Measurements from ENCODE around the gene BRCC3. TPM values are rescaled to one million over a fixed set of nuclear protein-coding genes. Genes with fewer than 3 reads are reported as not detected.
A peak's percentile ranks its signal among the peaks of the same experiment; 100 is the strongest.

The BRCC3 gene
- 18.9 to 19.2 TPM (median 19.0 TPM) in 3 replicates for total RNA-seq

DNA sequence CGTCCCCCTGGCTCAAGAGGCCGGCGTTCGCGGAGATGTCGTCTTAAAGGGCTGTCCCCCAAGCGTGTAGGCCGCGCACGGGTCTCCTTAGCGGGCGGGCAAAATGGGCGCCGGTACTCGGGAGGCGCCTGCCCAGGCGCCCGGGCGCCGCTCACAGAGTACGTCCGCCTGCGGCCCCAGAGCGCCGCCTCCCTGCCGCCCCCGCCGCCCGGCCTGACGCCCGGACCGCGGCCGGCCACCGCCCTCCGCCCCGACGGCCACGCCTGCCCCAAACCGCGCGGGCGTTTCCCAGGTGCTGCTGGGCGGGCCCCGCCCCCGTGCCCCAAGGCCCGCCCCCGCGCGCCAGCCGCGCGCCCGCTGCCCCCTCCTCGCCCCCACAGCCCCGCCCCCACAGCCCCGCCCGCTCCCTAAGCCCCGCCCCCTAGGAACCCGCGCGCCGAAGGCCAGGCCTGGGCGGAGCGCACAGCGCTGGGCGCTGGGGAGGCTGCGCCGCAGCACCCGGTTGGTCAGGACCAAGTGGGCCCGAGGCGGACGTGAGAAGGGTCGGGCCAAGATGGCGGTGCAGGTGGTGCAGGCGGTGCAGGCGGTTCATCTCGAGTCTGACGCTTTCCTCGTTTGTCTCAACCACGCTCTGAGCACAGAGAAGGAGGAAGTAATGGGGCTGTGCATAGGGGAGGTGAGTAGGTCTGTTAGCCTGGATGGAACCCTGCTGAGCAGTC, at the start of gene BRCC3, which contains the start of the genes CMC4 and MTCP1:
Gene BRCC3 (plus strand): TSS at position 534 of the 719 bp plus-strand sequence. CDS start 20 bp downstream, at position 554.
Gene CMC4 (minus strand): TSS at position 162 of the 719 bp plus-strand sequence. CDS start 7,113 bp downstream, outside the sequence.
Gene MTCP1 (minus strand): TSS at position 162 of the 719 bp plus-strand sequence. CDS start 5,126 bp downstream, outside the sequence.
- peak within 1 kb of the TSS; percentile 86 for H3K4me3 Mint-ChIP-seq
- TF ChIP-seq, protein P1, sequence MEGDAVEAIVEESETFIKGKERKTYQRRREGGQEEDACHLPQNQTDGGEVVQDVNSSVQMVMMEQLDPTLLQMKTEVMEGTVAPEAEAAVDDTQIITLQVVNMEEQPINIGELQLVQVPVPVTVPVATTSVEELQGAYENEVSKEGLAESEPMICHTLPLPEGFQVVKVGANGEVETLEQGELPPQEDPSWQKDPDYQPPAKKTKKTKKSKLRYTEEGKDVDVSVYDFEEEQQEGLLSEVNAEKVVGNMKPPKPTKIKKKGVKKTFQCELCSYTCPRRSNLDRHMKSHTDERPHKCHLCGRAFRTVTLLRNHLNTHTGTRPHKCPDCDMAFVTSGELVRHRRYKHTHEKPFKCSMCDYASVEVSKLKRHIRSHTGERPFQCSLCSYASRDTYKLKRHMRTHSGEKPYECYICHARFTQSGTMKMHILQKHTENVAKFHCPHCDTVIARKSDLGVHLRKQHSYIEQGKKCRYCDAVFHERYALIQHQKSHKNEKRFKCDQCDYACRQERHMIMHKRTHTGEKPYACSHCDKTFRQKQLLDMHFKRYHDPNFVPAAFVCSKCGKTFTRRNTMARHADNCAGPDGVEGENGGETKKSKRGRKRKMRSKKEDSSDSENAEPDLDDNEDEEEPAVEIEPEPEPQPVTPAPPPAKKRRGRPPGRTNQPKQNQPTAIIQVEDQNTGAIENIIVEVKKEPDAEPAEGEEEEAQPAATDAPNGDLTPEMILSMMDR (IDR thresholded peaks at IDR 0.05; ENCODE audit: unreplicated experiment), result no peak
- peak within 1 kb of the TSS; percentile 90 for H3K27ac Mint-ChIP-seq
- H3K36me3 Mint-ChIP-seq, result peaks cover 11% of the 10 kb centered on the region
- peaks cover 18% of the 10 kb centered on the region for H3K4me1 Mint-ChIP-seq
- no peaks in the 10 kb centered on the region for H3K27me3 Mint-ChIP-seq (ENCODE audit: low read depth)
- peaks cover 22% of the 10 kb centered on the region for H3K9me3 Mint-ChIP-seq
- peak; percentile 66 to 70 for DNase-seq (ENCODE audit: low spot score in 2 of 2, unreplicated experiment in 2 of 2)

DNA sequence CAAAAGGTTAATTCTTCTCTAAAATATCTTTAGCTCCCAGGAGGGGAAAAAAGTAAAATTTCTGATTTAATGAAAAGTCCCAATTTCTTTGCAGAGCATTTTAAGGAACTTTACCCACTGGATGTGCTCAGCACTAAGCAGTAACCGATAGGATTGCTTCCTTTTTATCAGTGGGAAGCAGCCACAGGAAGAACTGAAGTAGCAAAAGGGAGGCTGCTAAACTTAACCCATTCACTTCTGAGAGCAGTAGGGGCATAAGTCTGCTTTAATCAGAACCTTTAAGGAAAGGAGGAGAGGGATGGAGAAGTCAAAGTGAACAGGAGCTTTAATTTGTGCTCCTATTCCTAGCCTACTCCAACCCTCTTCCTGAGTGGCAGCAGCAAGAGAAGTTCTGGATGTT, 48.7 kb upstream of the BRCC3 start, which contains the start of gene F8:
Gene F8 (minus strand): TSS at position 139 of the 400 bp plus-strand sequence. CDS start 171 bp downstream, outside the sequence.
- H3K4me1 Mint-ChIP-seq, result no peaks in the 10 kb centered on the region
- H3K9me3 Mint-ChIP-seq, result peaks cover 4% of the 10 kb centered on the region
- no peak within 1 kb of the TSS for H3K4me3 Mint-ChIP-seq
- TF ChIP-seq, protein P1 (IDR thresholded peaks at IDR 0.05; ENCODE audit: unreplicated experiment), result no peak
- no peaks in the 10 kb centered on the region for H3K36me3 Mint-ChIP-seq
- no peak for DNase-seq (ENCODE audit: low spot score in 2 of 2, unreplicated experiment in 2 of 2)
- H3K27ac Mint-ChIP-seq, result no peak within 1 kb of the TSS
- no peaks in the 10 kb centered on the region for H3K27me3 Mint-ChIP-seq (ENCODE audit: low read depth)

DNA sequence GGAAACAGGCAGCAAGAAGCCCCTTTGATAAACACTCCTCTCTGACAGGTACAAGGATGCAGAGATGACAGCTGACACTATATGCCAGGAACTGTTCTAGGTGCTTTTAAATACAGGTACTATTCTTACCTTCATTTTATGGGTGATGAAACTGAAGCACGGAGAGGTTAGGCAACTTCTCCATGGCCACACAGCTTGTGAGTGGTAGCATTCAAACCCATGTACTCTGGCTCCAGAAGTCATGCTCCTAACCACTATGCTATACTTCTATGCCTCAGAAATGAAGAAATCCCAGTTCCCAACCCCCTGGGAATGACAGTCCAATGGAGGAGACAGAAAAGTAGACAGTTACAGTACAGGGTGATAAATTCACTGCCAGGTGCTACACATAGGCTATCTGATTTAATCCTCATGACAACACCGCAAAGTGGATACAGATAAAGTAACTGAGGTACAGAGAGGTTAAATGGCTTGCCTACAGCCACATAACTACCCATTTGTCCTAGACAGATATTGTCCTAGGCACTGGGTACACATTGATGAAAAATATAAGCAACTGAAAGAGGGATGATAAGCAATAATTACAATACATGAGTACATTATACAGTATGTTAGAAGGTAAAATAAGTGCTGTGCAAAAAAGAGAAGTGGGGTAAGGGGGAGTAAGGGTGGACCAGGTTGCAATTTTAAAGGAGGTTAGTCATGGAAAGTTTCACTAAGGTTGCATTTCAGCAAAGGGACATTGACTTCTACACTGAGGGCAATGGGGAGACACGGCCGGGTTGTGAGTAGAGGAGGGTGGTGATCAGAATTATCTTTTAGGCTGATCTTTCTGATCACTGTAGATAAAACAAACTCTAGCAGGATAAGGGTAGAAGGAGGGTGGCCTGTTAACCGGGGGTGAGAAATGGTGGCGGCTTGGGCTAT, 47.1 kb upstream of the BRCC3 start:
- TF ChIP-seq, protein P1 (IDR thresholded peaks at IDR 0.05; ENCODE audit: unreplicated experiment), result no peak
- H3K27me3 Mint-ChIP-seq (ENCODE audit: low read depth), result no peaks in the 10 kb centered on the region
- no peak overlapping the region for H3K27ac Mint-ChIP-seq
- peaks cover 4% of the 10 kb centered on the region for H3K9me3 Mint-ChIP-seq
- no peak overlapping the region for H3K4me3 Mint-ChIP-seq
- H3K4me1 Mint-ChIP-seq, result peaks cover 9% of the 10 kb centered on the region
- DNase-seq (ENCODE audit: low spot score in 2 of 2, unreplicated experiment in 2 of 2), result no peak
- no peaks in the 10 kb centered on the region for H3K36me3 Mint-ChIP-seq

DNA sequence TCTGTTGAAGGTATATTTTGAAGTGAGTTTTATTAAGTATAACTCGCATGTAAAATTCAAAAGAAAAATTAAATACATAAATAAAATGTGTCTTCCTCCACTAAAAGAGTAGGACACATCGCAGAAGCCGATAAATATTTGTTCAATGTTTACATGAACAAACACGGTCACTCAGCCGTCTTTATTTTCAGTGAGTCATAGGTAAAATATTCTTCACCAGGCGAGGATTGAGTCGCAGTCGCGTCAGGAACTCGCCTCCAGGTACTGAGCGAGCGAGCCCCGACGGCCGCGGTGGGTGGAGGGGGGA, 44.9 kb upstream of the BRCC3 start:
- TF ChIP-seq, protein P1 (IDR thresholded peaks at IDR 0.05; ENCODE audit: unreplicated experiment), result no peak
- no peaks in the 10 kb centered on the region for H3K27me3 Mint-ChIP-seq (ENCODE audit: low read depth)
- peak overlapping the region; percentile 95 for H3K27ac Mint-ChIP-seq
- peak overlapping the region; percentile 84 for H3K4me3 Mint-ChIP-seq
- no peaks in the 10 kb centered on the region for H3K36me3 Mint-ChIP-seq
- no peak for DNase-seq (ENCODE audit: low spot score in 2 of 2, unreplicated experiment in 2 of 2)
- no peaks in the 10 kb centered on the region for H3K9me3 Mint-ChIP-seq
- H3K4me1 Mint-ChIP-seq, result peaks cover 9% of the 10 kb centered on the region

DNA sequence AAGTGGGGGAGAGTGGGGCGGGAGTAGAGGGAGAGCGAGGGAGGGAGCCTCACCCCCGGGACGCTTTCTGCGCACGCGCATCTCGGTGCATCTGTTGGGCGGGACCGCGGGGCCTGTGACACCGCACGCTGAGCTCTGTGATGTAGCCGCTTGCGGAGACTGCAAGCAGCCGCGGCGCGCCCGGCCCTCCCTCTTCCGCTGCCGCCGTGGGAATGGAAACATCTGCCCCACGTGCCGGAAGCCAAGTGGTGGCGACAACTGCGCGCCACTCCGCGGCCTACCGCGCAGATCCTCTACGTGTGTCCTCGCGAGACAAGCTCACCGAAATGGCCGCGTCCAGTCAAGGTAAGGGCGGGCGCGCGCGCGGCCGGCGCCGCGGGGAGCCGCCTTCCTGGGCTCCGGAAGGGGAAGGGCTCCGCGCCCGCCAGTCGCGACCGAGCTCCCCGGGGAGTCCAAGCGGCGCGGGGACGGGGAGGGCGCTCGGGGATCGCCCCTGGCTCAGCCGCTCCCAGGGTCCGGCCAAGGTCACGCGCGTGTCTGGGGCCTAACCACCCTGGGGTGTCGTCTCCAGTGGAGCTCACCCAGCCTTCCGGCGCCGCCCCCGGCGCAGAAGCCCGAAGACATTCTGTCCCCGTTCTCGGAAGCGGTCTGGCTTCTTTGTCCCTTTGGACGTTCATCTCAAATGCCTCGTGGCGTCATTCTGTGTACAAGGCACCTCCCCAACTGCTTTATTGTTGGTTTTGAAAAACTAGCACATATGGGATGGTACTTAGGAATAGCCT, 44.4 kb upstream of the BRCC3 start, which contains the start of gene FUNDC2:
Gene FUNDC2 (plus strand): TSS at position 118 of the 782 bp plus-strand sequence. CDS start 95 bp downstream, at position 213.
- Mint-ChIP-seq H3K36me3 (peaks cover 1% of the 10 kb centered on the region), H3K9me3 (no peaks in the 10 kb centered on the region), H3K27me3 (ENCODE audit: low read depth) (no peaks in the 10 kb centered on the region), H3K4me3 (peak within 1 kb of the TSS; percentile 84), H3K27ac (peak within 1 kb of the TSS; percentile 98), H3K4me1 (peaks cover 9% of the 10 kb centered on the region)
- peak; percentile 83 to 89 for DNase-seq (ENCODE audit: low spot score in 2 of 2, unreplicated experiment in 2 of 2)
- TF ChIP-seq, protein P1 (IDR thresholded peaks at IDR 0.05; ENCODE audit: unreplicated experiment), result no peak

Data from mesothelial cell of epicardium (in vitro differentiated cells).